ENCODE data around the gene GPS1.

GPS1 gene

GRCh38 chr17:82014432-82014831, 37.3 kb upstream of the GPS1 start:
- no peak for DNase-seq (ENCODE audit: low read depth)
- no peak for TF ChIP-seq MAX (IDR thresholded peaks at IDR 0.05; ENCODE audit: low read depth, low read length)
- TF ChIP-seq POLR2A (IDR thresholded peaks at IDR 0.05; ENCODE audit: extremely low read depth, insufficient read length), result no peak
- no peak for TF ChIP-seq MYC (IDR thresholded peaks at IDR 0.05; ENCODE audit: low read depth, low read length)
- TF ChIP-seq CTCF (IDR thresholded peaks at IDR 0.05; ENCODE audit: low read depth, low read length), result no peak
- H3K4me3 ChIP-seq (ENCODE audit: low read depth, low read length), result no peak overlapping the region

DNA sequence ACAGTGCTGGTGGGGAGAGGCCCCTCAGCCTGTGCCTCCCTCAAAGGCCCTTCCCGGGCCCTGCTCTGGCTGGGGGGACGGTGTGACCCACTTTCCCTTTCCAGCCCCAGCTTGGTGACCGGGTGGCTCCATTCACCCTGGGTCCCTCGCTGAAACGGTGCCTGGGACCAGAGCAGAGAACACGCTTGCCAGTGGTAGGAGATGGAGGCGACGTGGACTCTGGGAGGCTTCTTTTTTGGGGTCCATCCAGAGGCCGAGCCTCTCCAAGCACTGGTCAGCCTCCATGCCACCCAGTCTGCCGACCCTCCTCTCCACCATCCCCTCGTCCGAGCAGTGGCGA, 36.8 kb upstream of the GPS1 start:
- no peak for DNase-seq (ENCODE audit: low read depth)
- TF ChIP-seq CTCF (IDR thresholded peaks at IDR 0.05; ENCODE audit: low read depth, low read length), result no peak
- no peak for TF ChIP-seq POLR2A (IDR thresholded peaks at IDR 0.05; ENCODE audit: extremely low read depth, insufficient read length)
- no peak for TF ChIP-seq MAX (IDR thresholded peaks at IDR 0.05; ENCODE audit: low read depth, low read length)
- no peak for TF ChIP-seq MYC (IDR thresholded peaks at IDR 0.05; ENCODE audit: low read depth, low read length)
- H3K4me3 ChIP-seq (ENCODE audit: low read depth, low read length), result no peak overlapping the region

- H3K4me3 ChIP-seq (ENCODE audit: low read depth, low read length), result no peak overlapping the region
- no peak for TF ChIP-seq MYC (IDR thresholded peaks at IDR 0.05; ENCODE audit: low read depth, low read length)
- no peak for TF ChIP-seq CTCF (IDR thresholded peaks at IDR 0.05; ENCODE audit: low read depth, low read length)
- TF ChIP-seq POLR2A (IDR thresholded peaks at IDR 0.05; ENCODE audit: extremely low read depth, insufficient read length), result no peak
- TF ChIP-seq MAX (IDR thresholded peaks at IDR 0.05; ENCODE audit: low read depth, low read length), result no peak
- DNase-seq (ENCODE audit: low read depth), result no peak
Observed at GRCh38 chr17:82015311-82015971, 36.3 kb upstream of the GPS1 start.

DNA sequence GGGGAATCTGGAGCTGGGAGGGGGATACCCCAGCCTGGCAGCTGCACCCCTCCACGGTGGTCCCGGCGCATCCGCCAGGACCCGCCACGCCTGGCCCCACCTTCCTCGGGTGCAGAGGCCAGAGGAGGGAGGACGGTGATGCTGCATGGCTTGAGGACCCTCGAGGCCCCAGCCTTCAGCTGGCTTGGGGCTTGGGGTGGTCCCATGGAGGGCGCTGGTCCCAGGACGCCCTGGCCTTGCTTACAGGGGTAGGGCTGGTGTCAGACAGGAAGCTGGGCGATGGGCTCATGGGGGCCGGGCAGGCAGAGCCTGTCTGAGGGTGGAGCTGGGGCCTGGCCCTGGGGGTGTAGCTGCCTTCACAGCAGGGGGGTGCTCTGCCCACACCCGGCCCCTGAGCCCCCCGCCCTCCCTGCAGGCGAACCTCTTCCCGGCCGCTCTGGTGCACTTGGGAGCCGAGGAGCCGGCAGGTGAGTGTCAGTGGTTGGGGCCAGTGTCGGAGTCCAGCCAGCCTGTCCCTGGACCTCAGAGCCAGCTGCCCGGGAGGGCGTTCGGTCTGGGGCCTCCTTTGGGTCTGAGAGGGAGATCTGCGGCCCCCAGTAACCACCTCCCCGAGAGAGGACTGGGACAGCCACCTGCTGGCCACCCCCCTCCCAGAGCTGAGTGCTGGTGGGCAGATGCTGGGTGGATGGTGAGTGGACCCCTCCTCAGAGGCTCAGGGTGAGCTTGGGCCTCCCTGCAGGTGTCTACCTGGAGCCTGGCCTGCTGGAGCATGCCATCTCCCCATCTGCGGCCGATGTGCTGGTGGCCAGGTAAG, 35.4 kb upstream of the GPS1 start:
- DNase-seq (ENCODE audit: low read depth), result no peak
- TF ChIP-seq CTCF (IDR thresholded peaks at IDR 0.05; ENCODE audit: low read depth, low read length), result no peak
- no peak for TF ChIP-seq POLR2A (IDR thresholded peaks at IDR 0.05; ENCODE audit: extremely low read depth, insufficient read length)
- no peak for TF ChIP-seq MYC (IDR thresholded peaks at IDR 0.05; ENCODE audit: low read depth, low read length)
- TF ChIP-seq MAX (IDR thresholded peaks at IDR 0.05; ENCODE audit: low read depth, low read length), result no peak
- H3K4me3 ChIP-seq (ENCODE audit: low read depth, low read length), result no peak overlapping the region

DNA sequence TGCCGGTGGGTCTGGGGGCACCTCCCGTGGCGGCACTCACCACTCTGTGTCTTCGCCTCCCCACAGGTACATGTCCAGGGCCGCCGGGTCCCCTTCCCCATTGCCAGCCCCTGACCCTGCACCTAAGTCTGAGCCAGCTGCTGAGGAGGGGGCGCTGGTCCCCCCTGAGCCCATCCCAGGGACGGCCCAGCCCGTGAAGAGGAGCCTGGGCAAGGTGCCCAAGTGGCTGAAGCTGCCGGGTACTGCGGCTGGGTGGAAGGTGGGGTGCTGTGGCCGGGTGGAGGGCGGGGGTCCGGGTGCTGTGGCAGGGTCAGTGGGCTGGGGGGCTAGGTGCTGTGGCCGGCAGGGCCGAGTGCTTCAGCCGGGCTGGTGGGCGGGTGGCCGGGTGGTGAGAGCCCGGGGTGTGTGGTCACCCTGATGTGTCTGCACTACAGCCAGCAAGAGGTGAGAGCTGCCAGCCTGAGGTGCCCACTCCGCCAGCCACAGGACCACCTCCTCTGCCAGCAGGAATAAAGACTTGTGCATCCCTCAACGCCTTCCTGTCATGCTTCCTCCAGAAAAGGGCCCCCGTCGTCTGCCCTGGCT, 34.7 kb upstream of the GPS1 start:
- TF ChIP-seq POLR2A (IDR thresholded peaks at IDR 0.05; ENCODE audit: extremely low read depth, insufficient read length), result no peak
- no peak for TF ChIP-seq MAX (IDR thresholded peaks at IDR 0.05; ENCODE audit: low read depth, low read length)
- TF ChIP-seq MYC (IDR thresholded peaks at IDR 0.05; ENCODE audit: low read depth, low read length), result no peak
- no peak for TF ChIP-seq CTCF (IDR thresholded peaks at IDR 0.05; ENCODE audit: low read depth, low read length)
- H3K4me3 ChIP-seq (ENCODE audit: low read depth, low read length), result no peak overlapping the region
- no peak for DNase-seq (ENCODE audit: low read depth)
